Endothelial cell (in vitro differentiated cells): ENCODE results near the gene GTF2H2. TPM values are rescaled to one million over a fixed set of nuclear protein-coding genes. Genes with fewer than 3 reads are reported as not detected.
"Not testable (repeated sequence)": the region's sequence is repeated elsewhere in the genome, so short reads cannot be mapped to it uniquely, and the experiment has no call there.

Experiments used
- DNase-seq: peaks from one replicate; pipeline ENCODE4 v3.0.0; 2021; ENCODE audit warnings: low spot score
- H3K27ac Mint-ChIP-seq: one replicate; pipeline ENCODE4 v1.8.0; 2021; ENCODE audit warnings: mixed read lengths, inconsistent platforms; ENCODE audit not compliant: unreplicated experiment
- H3K27me3 Mint-ChIP-seq: one replicate; pipeline ENCODE4 v1.8.0; 2021; ENCODE audit warnings: mild to moderate bottlenecking, moderate library complexity, mixed read lengths, inconsistent platforms; ENCODE audit not compliant: unreplicated experiment
- H3K36me3 Mint-ChIP-seq: one replicate; pipeline ENCODE4 v1.8.0; 2021; ENCODE audit warnings: mild to moderate bottlenecking, low read depth, mixed read lengths, inconsistent platforms; ENCODE audit not compliant: unreplicated experiment
- H3K4me1 Mint-ChIP-seq: one replicate; pipeline ENCODE4 v1.8.0; 2021; ENCODE audit warnings: mild to moderate bottlenecking, mixed read lengths, inconsistent platforms; ENCODE audit not compliant: unreplicated experiment
- H3K4me3 Mint-ChIP-seq: one replicate; pipeline ENCODE4 v1.8.0; 2021; ENCODE audit warnings: mild to moderate bottlenecking, mixed read lengths, inconsistent platforms; ENCODE audit not compliant: unreplicated experiment
- H3K9me3 Mint-ChIP-seq: one replicate; pipeline ENCODE4 v1.8.0; 2021; ENCODE audit warnings: mixed read lengths, inconsistent platforms; ENCODE audit not compliant: unreplicated experiment
- CTCF ChIP-seq: fragments of 200-600 bp; sonication (generic); IDR thresholded peaks from one replicate; pipeline ENCODE4 v1.5.0; 2021; ENCODE audit warnings: antibody characterized with exemption; ENCODE audit not compliant: unreplicated experiment
- total RNA-seq: library from RNA; stranded (reverse); fragmentation: NEBNext Ultra II Directional; extraction: Animal tissue kit (Norgen Biotek cat#: 25700); gene quantifications from one replicate; pipeline ENCODE4 v1.2.1, GENCODE V29; 2021; ENCODE audit not compliant: unreplicated experiment

GTF2H2 gene
- total RNA-seq, 1 donor from 2014 or later = 13.6 TPM

GRCh38 chr5:71059426-71059825 is 8.1 kb downstream of the GTF2H2 start:
- not testable (repeated sequence) for H3K27me3 Mint-ChIP-seq, H3K36me3 Mint-ChIP-seq, DNase-seq, H3K4me1 Mint-ChIP-seq, H3K27ac Mint-ChIP-seq, H3K9me3 Mint-ChIP-seq, H3K4me3 Mint-ChIP-seq

- DNase-seq, H3K27ac Mint-ChIP-seq, H3K36me3 Mint-ChIP-seq, H3K4me1 Mint-ChIP-seq, H3K9me3 Mint-ChIP-seq, H3K27me3 Mint-ChIP-seq, H3K4me3 Mint-ChIP-seq: not testable (repeated sequence)
Measured at GRCh38 chr5:71044808-71045207, 22.7 kb downstream of the GTF2H2 start.

GRCh38 chr5:71044128-71044527 is 23.3 kb downstream of the GTF2H2 start:
- H3K9me3 Mint-ChIP-seq, H3K27ac Mint-ChIP-seq, H3K4me3 Mint-ChIP-seq, DNase-seq, H3K4me1 Mint-ChIP-seq, H3K27me3 Mint-ChIP-seq, H3K36me3 Mint-ChIP-seq: not testable (repeated sequence)

- not testable (repeated sequence) for DNase-seq, H3K4me3 Mint-ChIP-seq, H3K4me1 Mint-ChIP-seq, H3K27me3 Mint-ChIP-seq, H3K9me3 Mint-ChIP-seq, H3K27ac Mint-ChIP-seq, H3K36me3 Mint-ChIP-seq
Measured at GRCh38 chr5:71031046-71031776, 36.3 kb downstream of the GTF2H2 start.

- H3K27ac Mint-ChIP-seq, DNase-seq, H3K36me3 Mint-ChIP-seq, H3K9me3 Mint-ChIP-seq, H3K4me1 Mint-ChIP-seq, H3K27me3 Mint-ChIP-seq, H3K4me3 Mint-ChIP-seq: not testable (repeated sequence)
Measured at GRCh38 chr5:71025289-71025953, 42.1 kb downstream of the GTF2H2 start, which contains the start of gene NAIP. Gene NAIP, minus strand, starts transcription at chr5:71025339. Its CDS starts 12,424 bp downstream, at chr5:71012915.

GRCh38 chr5:71020643-71021042 is 46.8 kb downstream of the GTF2H2 start:
- not testable (repeated sequence) for H3K27ac Mint-ChIP-seq, H3K4me1 Mint-ChIP-seq, H3K9me3 Mint-ChIP-seq, H3K4me3 Mint-ChIP-seq, DNase-seq, H3K27me3 Mint-ChIP-seq, H3K36me3 Mint-ChIP-seq

GRCh38 chr5:71018376-71019005 is 49.0 kb downstream of the GTF2H2 start:
- H3K27me3 Mint-ChIP-seq, H3K4me1 Mint-ChIP-seq, H3K4me3 Mint-ChIP-seq, H3K27ac Mint-ChIP-seq, H3K36me3 Mint-ChIP-seq, DNase-seq, H3K9me3 Mint-ChIP-seq: not testable (repeated sequence)

GRCh38 chr5:71014176-71014575 is 53.3 kb downstream of the GTF2H2 start:
- Mint-ChIP-seq H3K27ac (no peak overlapping the region), H3K36me3 (no peaks in the 10 kb centered on the region), H3K9me3 (no peaks in the 10 kb centered on the region), H3K4me3 (no peak overlapping the region), H3K4me1 (peaks cover 3% of the 10 kb centered on the region), H3K27me3 (no peaks in the 10 kb centered on the region)
- TF ChIP-seq CTCF = no peak
- no peak for DNase-seq
